Glutamatergic neuron (in vitro differentiated cells): ENCODE data around the gene HCN2. TPM values are rescaled to one million over a fixed set of nuclear protein-coding genes. Genes with fewer than 3 reads are reported as not detected.
A peak's percentile ranks its signal among the peaks of the same experiment; 100 is the strongest.

Source experiments
- DNase-seq: peaks from one replicate; pipeline ENCODE4 v3.0.0; 2022
- H3K27ac Mint-ChIP-seq: one replicate; pipeline ENCODE4 v1.8.0; 2020; ENCODE audit warnings: mild to moderate bottlenecking, mixed read lengths, inconsistent platforms; ENCODE audit not compliant: unreplicated experiment
- H3K27me3 Mint-ChIP-seq: one replicate; pipeline ENCODE4 v1.8.0; 2020; ENCODE audit warnings: mild to moderate bottlenecking, moderate library complexity, mixed read lengths, inconsistent platforms; ENCODE audit not compliant: unreplicated experiment
- H3K36me3 Mint-ChIP-seq: one replicate; pipeline ENCODE4 v1.8.0; 2020; ENCODE audit warnings: mild to moderate bottlenecking, mixed read lengths, inconsistent platforms; ENCODE audit not compliant: unreplicated experiment
- H3K4me1 Mint-ChIP-seq: one replicate; pipeline ENCODE4 v1.8.0; 2020; ENCODE audit warnings: mild to moderate bottlenecking, low read depth, mixed read lengths, inconsistent platforms; ENCODE audit not compliant: unreplicated experiment
- H3K4me3 Mint-ChIP-seq: one replicate; pipeline ENCODE4 v1.8.0; 2020; ENCODE audit warnings: mild to moderate bottlenecking, mixed read lengths, inconsistent platforms; ENCODE audit not compliant: unreplicated experiment
- H3K9me3 Mint-ChIP-seq: one replicate; pipeline ENCODE4 v1.8.0; 2020; ENCODE audit warnings: mild to moderate bottlenecking, moderate library complexity, mixed read lengths, inconsistent platforms; ENCODE audit not compliant: unreplicated experiment
- CTCF ChIP-seq: fragments of 200-600 bp; sonication (generic); IDR thresholded peaks from one replicate; pipeline ENCODE4 v1.5.0; 2021; ENCODE audit not compliant: partially characterized antibody, unreplicated experiment
- total RNA-seq: library from RNA; stranded (reverse); fragmentation: NEBNext Ultra II Directional; extraction: Animal tissue kit (Norgen Biotek cat#: 25700); gene quantifications from one replicate; pipeline ENCODE4 v1.2.1, GENCODE V29; 2021; ENCODE audit not compliant: unreplicated experiment

HCN2 gene
- total RNA-seq, 1 donor from 2014 or later = 33.2 TPM

GRCh38 chr19:633786-634639 lies 44.3 kb downstream of the HCN2 start:
- peaks cover 2% of the 10 kb centered on the region for H3K9me3 Mint-ChIP-seq
- H3K27me3 Mint-ChIP-seq = peaks cover 7% of the 10 kb centered on the region
- peaks cover 11% of the 10 kb centered on the region for H3K4me1 Mint-ChIP-seq
- no peak for DNase-seq
- H3K36me3 Mint-ChIP-seq = no peaks in the 10 kb centered on the region
- H3K4me3 Mint-ChIP-seq = peak overlapping the region; percentile 97
- TF ChIP-seq CTCF = no peak
- H3K27ac Mint-ChIP-seq = peak overlapping the region; percentile 82

- TF ChIP-seq CTCF = no peak
- Mint-ChIP-seq H3K27ac (no peak overlapping the region), H3K9me3 (peaks cover 5% of the 10 kb centered on the region), H3K27me3 (peaks cover 7% of the 10 kb centered on the region), H3K4me1 (peaks cover 3% of the 10 kb centered on the region), H3K4me3 (no peak overlapping the region), H3K36me3 (no peaks in the 10 kb centered on the region)
- no peak for DNase-seq
These were observed 45.4 kb downstream of the HCN2 start for GRCh38 chr19:634975-635652.

- peaks cover 4% of the 10 kb centered on the region for H3K9me3 Mint-ChIP-seq
- H3K36me3 Mint-ChIP-seq = no peaks in the 10 kb centered on the region
- H3K4me1 Mint-ChIP-seq = no peaks in the 10 kb centered on the region
- H3K4me3 Mint-ChIP-seq = peak overlapping the region; percentile 87
- no peak overlapping the region for H3K27ac Mint-ChIP-seq
- DNase-seq = no peak
- peaks cover 3% of the 10 kb centered on the region for H3K27me3 Mint-ChIP-seq
- TF ChIP-seq CTCF = no peak
These were observed 49.2 kb downstream of the HCN2 start for GRCh38 chr19:638906-639252.

- Mint-ChIP-seq H3K4me3 (peak within 1 kb of the TSS; percentile 87), H3K36me3 (no peaks in the 10 kb centered on the region), H3K9me3 (peaks cover 4% of the 10 kb centered on the region), H3K27me3 (peaks cover 3% of the 10 kb centered on the region), H3K4me1 (no peaks in the 10 kb centered on the region), H3K27ac (no peak within 1 kb of the TSS)
- no peak for TF ChIP-seq CTCF
- peak; percentile 98 for DNase-seq
These were observed 49.8 kb downstream of the HCN2 start, which contains the start of gene FGF22 for GRCh38 chr19:639253-640160. TSS of gene FGF22 (plus strand) at chr19:639879. CDS start at chr19:639926, 47 bp downstream.
